Lower leg skin (tissue), 3 donors: ENCODE data around the gene PKD1L1.

ENCODE experiments used
- POLR2A ChIP-seq, 2 donors: fragments of 450-650 bp; IDR thresholded peaks; one replicate each; pipeline ENCODE4 v1.6.1; 2016 to 2017; ENCODE audit warnings: antibody characterized with exemption in 2 of 2, mild to moderate bottlenecking in 1 of 2, moderate library complexity in 1 of 2
- TF ChIP-seq, protein P1 (sequence below), 3 donors: fragments of 450-650 bp; IDR thresholded peaks; one replicate each; pipeline ENCODE4 v1.5.1; 2016; ENCODE audit warnings: antibody characterized with exemption in 3 of 3, mild to moderate bottlenecking in 3 of 3, moderate library complexity in 2 of 3

DNA sequence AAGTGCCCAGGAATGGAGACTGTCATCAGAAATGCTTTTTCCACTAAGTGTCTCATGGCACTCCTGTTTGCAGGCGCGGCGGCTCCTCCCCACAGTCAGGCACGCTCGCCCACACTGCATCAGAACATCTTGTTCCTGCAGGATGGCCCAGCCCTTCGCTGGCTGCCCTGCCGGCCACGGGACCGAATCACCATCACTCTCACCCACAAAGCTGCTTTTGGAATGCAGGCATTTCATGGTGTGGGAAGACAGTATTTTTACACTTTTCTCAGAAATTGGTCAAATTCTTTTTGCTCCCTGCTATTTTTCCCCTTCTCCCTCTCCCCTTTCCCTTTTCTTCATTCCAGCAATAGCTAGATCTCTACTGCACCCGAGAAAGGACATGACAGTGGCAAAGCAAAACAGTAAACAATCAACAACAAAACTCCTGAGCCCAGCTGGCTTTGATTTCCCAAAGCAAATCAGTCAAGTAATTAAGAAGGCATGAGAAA lies 190.3 kb downstream of the PKD1L1 start:
- TF ChIP-seq, protein P1, sequence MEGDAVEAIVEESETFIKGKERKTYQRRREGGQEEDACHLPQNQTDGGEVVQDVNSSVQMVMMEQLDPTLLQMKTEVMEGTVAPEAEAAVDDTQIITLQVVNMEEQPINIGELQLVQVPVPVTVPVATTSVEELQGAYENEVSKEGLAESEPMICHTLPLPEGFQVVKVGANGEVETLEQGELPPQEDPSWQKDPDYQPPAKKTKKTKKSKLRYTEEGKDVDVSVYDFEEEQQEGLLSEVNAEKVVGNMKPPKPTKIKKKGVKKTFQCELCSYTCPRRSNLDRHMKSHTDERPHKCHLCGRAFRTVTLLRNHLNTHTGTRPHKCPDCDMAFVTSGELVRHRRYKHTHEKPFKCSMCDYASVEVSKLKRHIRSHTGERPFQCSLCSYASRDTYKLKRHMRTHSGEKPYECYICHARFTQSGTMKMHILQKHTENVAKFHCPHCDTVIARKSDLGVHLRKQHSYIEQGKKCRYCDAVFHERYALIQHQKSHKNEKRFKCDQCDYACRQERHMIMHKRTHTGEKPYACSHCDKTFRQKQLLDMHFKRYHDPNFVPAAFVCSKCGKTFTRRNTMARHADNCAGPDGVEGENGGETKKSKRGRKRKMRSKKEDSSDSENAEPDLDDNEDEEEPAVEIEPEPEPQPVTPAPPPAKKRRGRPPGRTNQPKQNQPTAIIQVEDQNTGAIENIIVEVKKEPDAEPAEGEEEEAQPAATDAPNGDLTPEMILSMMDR (IDR thresholded peaks at IDR 0.05): no peak
- no peak for TF ChIP-seq POLR2A (IDR thresholded peaks at IDR 0.05)
